Neural crest cell (in vitro differentiated cells): ENCODE results near the gene CIAO1. TPM values are rescaled to one million over a fixed set of nuclear protein-coding genes. Genes with fewer than 3 reads are reported as not detected.

Experiments used
- DNase-seq: peaks from one replicate; pipeline ENCODE4 v3.0.0; 2021; ENCODE audit warnings: low read depth, mixed read lengths, low spot score
- H3K27ac Mint-ChIP-seq: one replicate; pipeline ENCODE4 v1.8.0; 2021; ENCODE audit warnings: mild to moderate bottlenecking, mixed read lengths; ENCODE audit not compliant: unreplicated experiment
- H3K27me3 Mint-ChIP-seq: 2 replicates; pipeline ENCODE4 v1.8.0; 2021; ENCODE audit warnings: low read depth, mild to moderate bottlenecking, mixed read lengths
- H3K36me3 Mint-ChIP-seq: 2 replicates; pipeline ENCODE4 v1.8.0; 2021; ENCODE audit warnings: low read depth, mild to moderate bottlenecking, mixed read lengths
- H3K4me1 Mint-ChIP-seq: 2 replicates; pipeline ENCODE4 v1.8.0; 2021; ENCODE audit warnings: mixed read lengths
- H3K4me3 Mint-ChIP-seq: one replicate; pipeline ENCODE4 v1.8.0; 2021; ENCODE audit warnings: mild to moderate bottlenecking, mixed read lengths
- H3K9me3 Mint-ChIP-seq: 2 replicates; pipeline ENCODE4 v1.8.0; 2021; ENCODE audit warnings: mixed read lengths
- total RNA-seq: library from RNA; stranded (reverse); gene quantifications from 2 replicates; pipeline ENCODE4 v1.2.1, GENCODE V29; 2021
- TF ChIP-seq, protein P1 (sequence below): fragments of 200-600 bp; sonication (generic); conservative IDR thresholded peaks from 2 replicates; pipeline ENCODE4 v1.5.0; 2021; ENCODE audit warnings: antibody characterized with exemption, mild to moderate bottlenecking

The CIAO1 gene
- total RNA-seq, 1 donor from 2014 or later: 89.8 TPM

DNA sequence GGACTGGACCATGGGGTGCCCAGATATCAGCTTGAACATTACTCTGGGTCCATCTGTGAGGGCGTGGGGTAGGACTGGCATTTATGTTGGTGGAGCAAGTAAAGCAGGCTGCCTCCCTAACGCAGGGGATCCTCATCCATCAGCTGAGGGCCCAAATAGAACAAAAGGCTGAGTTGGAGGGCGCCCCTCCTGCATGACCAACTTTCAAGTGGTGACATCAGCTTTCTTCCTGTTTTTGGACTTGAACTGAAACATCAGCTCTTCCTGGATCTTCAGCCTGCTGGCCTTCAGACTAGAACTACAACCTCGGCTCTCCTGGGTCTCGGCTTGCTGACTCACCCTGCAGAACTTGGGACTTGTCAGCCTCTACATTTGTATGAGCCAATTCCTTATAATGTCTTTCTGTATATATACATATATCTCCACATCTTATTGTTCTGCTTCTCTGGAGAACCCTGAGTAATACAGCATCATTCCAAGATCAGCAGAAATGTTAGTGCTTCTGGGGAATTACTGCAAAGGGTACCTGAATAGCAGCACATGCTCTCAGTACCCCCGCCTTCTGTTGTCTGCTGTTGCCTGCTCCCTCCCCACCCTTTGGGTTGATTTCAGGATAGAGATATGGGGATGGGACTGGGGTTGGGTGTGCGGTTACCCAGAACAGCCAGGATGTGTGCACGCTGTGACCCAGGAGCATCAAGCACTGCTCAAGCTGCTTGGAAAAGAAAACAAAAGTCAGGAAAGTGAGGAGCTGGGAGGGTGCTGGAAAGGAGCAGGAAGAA lies 20.2 kb upstream of the CIAO1 start:
- no peak for DNase-seq
- Mint-ChIP-seq H3K4me1 (peaks cover 14% of the 10 kb centered on the region), H3K9me3 (no peaks in the 10 kb centered on the region), H3K36me3 (no peaks in the 10 kb centered on the region), H3K27me3 (no peaks in the 10 kb centered on the region), H3K27ac (peak overlapping the region; percentile 5), H3K4me3 (no peak overlapping the region)
- TF ChIP-seq, protein P1, sequence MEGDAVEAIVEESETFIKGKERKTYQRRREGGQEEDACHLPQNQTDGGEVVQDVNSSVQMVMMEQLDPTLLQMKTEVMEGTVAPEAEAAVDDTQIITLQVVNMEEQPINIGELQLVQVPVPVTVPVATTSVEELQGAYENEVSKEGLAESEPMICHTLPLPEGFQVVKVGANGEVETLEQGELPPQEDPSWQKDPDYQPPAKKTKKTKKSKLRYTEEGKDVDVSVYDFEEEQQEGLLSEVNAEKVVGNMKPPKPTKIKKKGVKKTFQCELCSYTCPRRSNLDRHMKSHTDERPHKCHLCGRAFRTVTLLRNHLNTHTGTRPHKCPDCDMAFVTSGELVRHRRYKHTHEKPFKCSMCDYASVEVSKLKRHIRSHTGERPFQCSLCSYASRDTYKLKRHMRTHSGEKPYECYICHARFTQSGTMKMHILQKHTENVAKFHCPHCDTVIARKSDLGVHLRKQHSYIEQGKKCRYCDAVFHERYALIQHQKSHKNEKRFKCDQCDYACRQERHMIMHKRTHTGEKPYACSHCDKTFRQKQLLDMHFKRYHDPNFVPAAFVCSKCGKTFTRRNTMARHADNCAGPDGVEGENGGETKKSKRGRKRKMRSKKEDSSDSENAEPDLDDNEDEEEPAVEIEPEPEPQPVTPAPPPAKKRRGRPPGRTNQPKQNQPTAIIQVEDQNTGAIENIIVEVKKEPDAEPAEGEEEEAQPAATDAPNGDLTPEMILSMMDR: no peak

- Mint-ChIP-seq H3K36me3 (no peaks in the 10 kb centered on the region), H3K27ac (no peak overlapping the region), H3K9me3 (no peaks in the 10 kb centered on the region), H3K27me3 (no peaks in the 10 kb centered on the region), H3K4me3 (no peak overlapping the region), H3K4me1 (peaks cover 14% of the 10 kb centered on the region)
- TF ChIP-seq, protein P1: no peak
- no peak for DNase-seq
Observed at GRCh38 chr2:96247009-96247408, 19.0 kb upstream of the CIAO1 start.

GRCh38 chr2:96247896-96248295 lies 18.1 kb upstream of the CIAO1 start:
- Mint-ChIP-seq H3K36me3 (no peaks in the 10 kb centered on the region), H3K4me3 (no peak overlapping the region), H3K27me3 (no peaks in the 10 kb centered on the region), H3K9me3 (no peaks in the 10 kb centered on the region), H3K27ac (no peak overlapping the region), H3K4me1 (peaks cover 10% of the 10 kb centered on the region)
- TF ChIP-seq, protein P1: no peak
- no peak for DNase-seq

DNA sequence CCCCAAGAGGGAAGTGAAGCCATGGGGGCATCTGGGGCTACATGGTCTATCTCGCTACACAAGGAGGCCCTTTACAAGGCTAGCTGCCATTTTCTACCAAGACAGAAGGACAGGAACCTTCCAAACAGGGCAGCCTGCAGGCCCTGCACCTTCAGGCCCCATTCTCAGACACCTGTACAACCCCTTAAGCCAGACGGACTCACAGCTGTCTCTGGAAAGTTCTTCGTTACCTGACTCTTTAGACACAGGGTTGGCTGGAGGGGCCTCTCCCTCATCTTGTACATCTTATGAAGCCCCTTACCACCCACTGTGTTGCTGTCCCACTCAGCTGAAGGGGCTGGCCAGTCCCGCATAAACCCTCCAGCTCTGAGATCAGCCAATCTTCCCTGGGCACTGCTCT lies 17.4 kb upstream of the CIAO1 start:
- no peaks in the 10 kb centered on the region for H3K36me3 Mint-ChIP-seq
- TF ChIP-seq, protein P1: no peak
- H3K9me3 Mint-ChIP-seq: no peaks in the 10 kb centered on the region
- no peak for DNase-seq
- H3K4me3 Mint-ChIP-seq: no peak overlapping the region
- no peak overlapping the region for H3K27ac Mint-ChIP-seq
- no peaks in the 10 kb centered on the region for H3K27me3 Mint-ChIP-seq
- H3K4me1 Mint-ChIP-seq: peaks cover 10% of the 10 kb centered on the region

- peaks cover 2% of the 10 kb centered on the region for H3K36me3 Mint-ChIP-seq
- DNase-seq: no peak
- TF ChIP-seq, protein P1: no peak
- H3K27me3 Mint-ChIP-seq: no peaks in the 10 kb centered on the region
- H3K9me3 Mint-ChIP-seq: no peaks in the 10 kb centered on the region
- H3K4me3 Mint-ChIP-seq: no peak overlapping the region
- H3K27ac Mint-ChIP-seq: no peak overlapping the region
- H3K4me1 Mint-ChIP-seq: peaks cover 10% of the 10 kb centered on the region
Observed at GRCh38 chr2:96249654-96250053, 16.4 kb upstream of the CIAO1 start.
